GM21529 (cell line): ENCODE data around the gene MCEE.
"Not testable (repeated sequence)": the region's sequence is repeated elsewhere in the genome, so short reads cannot be mapped to it uniquely, and the experiment has no call there.

Experiments
- ATAC-seq: cut with Tn5 transposase; IDR thresholded peaks from one replicate; pipeline ENCODE4 v1.9.1; 2021; ENCODE audit not compliant: unreplicated experiment

The MCEE gene

DNA sequence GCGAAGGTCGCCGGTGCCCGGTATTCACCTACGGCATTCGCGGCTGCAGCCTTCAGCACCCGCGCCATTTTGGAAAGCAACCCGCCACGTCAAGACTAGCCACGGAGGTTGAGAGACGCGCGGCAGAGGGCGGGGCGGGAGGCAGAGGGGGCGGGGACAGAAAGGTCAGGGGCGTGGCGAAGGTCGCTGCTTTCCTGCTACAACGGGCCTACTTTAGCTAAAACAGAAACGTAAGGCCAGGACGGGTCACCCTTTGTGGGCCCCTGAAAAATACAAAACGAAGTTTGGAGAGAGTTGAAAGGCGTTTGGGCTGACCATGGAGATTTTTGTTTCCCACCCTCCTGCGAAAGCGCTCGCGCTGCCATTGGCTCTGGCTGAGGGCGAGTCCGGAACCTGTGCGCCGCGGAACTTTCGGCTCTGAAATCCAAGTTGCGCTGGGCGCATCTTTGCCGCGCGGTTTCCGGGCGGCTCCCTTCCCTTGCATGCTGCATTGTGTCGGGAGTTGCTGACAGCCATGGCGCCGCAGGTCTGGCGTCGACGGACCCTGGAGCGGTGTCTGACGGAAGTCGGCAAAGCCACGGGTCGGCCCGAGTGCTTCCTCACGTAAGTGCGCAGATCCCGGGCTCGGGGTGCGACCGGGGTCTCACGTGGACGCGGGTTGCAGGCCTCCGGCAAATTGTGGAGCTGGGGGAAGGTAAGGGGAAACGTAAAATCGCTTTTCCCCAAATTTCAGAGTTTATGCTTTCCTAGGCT is at the start of gene MCEE, which contains the start of gene MPHOSPH10:
Gene MCEE (minus strand): TSS at position 78 of the 753 bp plus-strand sequence. CDS start 10 bp downstream, at position 68.
Gene MPHOSPH10 (plus strand): TSS at position 483 of the 753 bp plus-strand sequence. CDS start 32 bp downstream, at position 515.
- peak; percentile 91 for ATAC-seq

DNA sequence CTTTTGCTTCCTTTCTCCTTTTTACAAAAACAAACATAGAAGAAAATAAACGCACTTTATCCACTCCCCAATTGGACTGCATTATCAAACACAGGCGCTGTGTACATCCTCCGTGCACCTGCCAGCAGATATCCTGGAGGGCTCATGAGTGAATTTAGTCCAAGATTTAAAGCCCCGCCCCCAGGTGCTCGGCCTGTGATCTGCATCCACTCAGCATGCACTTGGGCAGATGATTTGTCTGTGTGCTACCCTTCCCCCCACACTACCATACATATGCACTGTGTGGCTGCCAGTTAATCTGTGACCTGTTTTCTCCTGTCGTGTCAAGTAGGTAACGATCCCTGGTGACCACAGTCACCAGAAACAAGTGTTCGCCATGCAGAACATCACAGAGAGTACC is 48.8 kb upstream of the MCEE start:
- ATAC-seq: not testable (repeated sequence)

- no peak for ATAC-seq
Observed at GRCh38 chr2:71174207-71174606, 44.2 kb upstream of the MCEE start.

DNA sequence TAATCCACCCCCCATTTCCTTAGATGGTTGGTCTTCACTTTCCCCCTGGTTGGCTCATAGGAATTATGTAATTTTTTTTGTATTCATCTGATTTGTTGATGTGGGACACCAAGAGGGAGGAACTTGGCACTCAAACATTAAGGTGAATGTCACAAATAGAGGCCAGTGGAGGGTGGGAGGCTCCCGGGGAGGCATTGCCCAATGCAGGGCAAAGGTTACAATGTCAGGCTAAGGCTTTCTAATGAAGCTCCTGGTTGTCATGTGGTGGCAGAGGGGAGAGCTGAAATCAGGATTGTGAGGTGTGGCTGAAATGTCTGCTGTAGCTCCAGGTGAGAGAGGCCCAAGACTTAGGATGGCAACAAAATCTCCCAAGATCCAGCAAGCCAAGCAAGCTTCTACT is 43.1 kb upstream of the MCEE start:
- no peak for ATAC-seq

- no peak for ATAC-seq
Observed at GRCh38 chr2:71166812-71167211, 36.8 kb upstream of the MCEE start.

GRCh38 chr2:71157124-71157793 is 27.2 kb upstream of the MCEE start:
- peak; percentile 63 for ATAC-seq

DNA sequence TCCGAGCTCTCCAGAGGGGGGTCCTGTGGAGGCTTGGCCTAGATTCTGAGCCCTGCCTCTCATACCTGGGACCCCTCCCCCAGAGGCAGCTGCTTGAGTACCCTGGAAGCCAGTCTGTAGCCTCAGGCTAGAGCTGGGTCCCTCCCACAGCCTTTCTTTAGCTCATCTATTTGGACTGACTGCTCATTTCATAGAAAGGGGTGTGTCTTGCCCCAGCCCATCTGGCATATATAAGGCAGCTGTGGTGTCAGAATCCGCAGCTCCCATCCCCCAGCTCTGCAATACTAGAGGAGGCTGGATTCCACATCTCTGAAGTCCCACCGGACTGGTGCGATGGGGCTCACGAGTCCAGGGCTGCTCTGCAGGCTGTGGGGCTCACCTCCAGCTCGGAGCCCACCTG is 26.5 kb upstream of the MCEE start:
- no peak for ATAC-seq

GRCh38 chr2:71155846-71156245 is 25.8 kb upstream of the MCEE start:
- ATAC-seq: no peak

- peak; percentile 77 for ATAC-seq
Observed at GRCh38 chr2:71154798-71155197, 24.8 kb upstream of the MCEE start.

DNA sequence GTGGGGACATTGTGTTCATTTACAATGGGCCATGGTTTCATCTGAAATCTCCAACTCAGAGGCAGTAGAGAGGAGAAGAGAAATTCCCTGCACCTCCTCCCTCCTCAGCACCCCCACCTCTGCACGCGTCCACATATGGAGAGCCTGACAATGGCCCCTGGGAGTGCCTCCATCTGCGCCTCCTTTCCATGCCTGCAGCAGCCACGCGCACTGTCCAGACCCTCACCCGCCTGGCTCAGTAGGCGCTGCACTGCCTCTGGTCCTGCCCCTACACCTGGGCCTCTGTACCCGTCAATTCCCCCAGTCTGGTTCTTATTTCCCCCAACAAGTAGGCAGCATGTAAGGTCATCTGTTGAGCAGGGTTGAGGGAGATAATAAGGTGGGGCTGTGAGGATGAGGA is 24.2 kb upstream of the MCEE start:
- ATAC-seq: no peak

DNA sequence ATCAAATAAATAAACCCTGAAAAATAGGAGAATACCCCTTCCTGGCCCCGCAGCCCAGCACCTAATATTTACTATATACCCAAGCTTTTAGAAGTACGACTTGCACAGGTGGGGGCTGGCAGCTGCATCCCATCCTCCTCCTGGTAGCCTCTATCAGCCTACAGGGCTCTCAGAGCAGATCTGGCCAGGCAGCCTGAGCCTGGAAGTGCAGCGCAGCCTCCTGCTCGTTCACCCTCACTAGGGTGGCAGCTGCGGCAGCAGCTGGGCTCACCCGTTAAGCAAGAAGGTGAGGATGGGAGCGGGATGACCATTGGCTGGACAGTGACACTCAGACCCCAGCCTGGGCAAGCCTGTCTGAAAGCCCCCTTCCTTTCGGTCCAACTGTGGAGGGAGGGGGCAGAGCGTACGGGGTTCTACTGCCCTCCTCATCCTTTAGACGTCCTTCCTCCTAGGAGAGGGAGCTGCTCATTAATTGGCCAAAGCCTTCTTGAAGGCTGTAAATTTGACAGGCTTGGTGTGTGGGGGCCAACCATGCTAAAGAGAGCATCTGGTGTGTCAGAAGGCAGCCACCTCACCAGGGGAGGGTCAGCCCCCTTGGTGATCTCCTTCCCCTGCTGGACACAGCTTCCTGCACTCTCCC is 23.7 kb upstream of the MCEE start:
- no peak for ATAC-seq

GRCh38 chr2:71151620-71152019 is 21.6 kb upstream of the MCEE start:
- ATAC-seq: no peak

- no peak for ATAC-seq
Observed at GRCh38 chr2:71150082-71150816, 20.2 kb upstream of the MCEE start.

- no peak for ATAC-seq
Observed at GRCh38 chr2:71148506-71149063, 18.6 kb upstream of the MCEE start.

DNA sequence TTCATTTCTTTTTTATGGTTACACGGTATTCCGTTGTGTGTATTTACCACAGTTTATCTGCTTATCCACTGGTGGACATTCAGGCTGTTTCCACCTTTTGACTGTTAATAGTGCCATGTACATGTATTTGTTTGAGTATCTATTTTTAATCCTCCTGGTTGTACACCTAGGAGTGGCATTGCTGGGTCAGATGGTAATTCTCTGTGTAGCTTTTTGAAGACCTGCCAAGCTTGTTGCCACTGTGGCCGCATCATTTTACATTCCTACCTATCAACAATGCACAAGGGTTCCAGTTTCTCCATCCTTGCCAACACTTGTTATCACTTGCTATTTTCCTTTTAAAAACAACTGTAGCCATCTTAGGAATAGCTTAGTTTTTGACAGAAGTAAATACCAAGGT is 13.8 kb upstream of the MCEE start:
- no peak for ATAC-seq

DNA sequence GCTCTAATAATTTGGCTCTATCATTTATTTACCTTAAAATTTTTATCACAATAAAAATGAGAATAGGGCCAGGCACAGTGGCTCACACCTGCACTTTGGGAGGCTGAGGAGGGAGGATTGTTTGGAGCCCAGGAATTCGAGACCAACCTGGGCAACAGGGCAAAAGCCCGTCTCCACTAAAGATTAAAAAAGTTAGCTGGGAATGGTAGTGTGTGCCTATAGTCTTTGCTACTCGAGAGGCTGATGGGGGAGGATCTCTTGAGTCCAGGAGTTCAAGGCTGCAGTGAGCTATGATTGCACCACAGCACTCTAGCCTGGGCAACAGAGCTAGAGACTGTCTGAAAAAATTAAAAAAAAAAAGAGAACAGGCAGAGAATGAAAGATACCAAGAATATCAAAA is 6.1 kb upstream of the MCEE start:
- ATAC-seq: no peak

GRCh38 chr2:71133603-71134002 is 3.6 kb upstream of the MCEE start:
- ATAC-seq: no peak

- ATAC-seq: not testable (repeated sequence)
Observed at GRCh38 chr2:71131387-71132166, 1.5 kb upstream of the MCEE start.

DNA sequence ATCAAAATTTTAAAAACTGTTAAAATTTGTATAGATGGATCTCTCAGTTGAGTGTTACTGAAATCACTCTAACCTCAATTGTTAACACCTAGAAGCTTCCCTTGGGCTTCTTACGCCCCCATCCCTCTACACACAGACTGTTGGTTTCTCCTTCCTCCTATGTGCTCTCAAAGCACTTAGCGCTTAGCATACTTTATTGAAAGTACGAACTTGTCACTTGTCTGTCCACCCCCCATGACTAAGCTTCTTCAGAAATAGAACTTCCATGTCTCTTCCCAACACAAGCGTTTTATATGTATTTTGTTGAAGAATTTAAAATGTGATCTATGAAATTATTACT is 846 bp upstream of the MCEE start:
- ATAC-seq: no peak

DNA sequence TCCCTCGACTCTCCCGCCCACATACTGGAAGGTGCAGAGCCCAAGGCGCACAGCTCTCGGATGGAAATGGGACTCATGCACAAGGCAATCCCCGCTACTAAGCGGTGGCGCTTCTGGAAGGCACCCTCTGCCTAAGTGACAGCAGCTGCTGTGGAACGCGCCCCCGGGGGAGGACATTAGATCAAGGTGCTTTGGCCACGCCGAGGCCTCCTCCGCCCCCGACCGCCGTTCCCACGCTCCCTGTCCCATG is 202 bp downstream of the MCEE start:
- ATAC-seq: peak; percentile 42
